ENCODE results near the gene ZNF865.
A peak's percentile ranks its signal among the peaks of the same experiment; 100 is the strongest.

ZNF865 gene

GRCh38 chr19:55576746-55577145 is 28.7 kb upstream of the ZNF865 start:
- CTCF ChIA-PET: no interaction called here

GRCh38 chr19:55578031-55578760 is 27.3 kb upstream of the ZNF865 start:
- TF ChIP-seq CTCF (IDR thresholded peaks at IDR 0.05; ENCODE audit: control extremely low read depth, extremely low read depth, low read depth, missing control alignments): no peak
- ChIA-PET POLR2A (interaction anchor here (0.5 kb wide), 1 partner anchor 1706 kb away, joined by 3 read pairs; no protein-coding TSS in a partner anchor), CTCF (interaction anchor here (0.7 kb wide), 1 partner anchor 54 kb away, joined by 3 read pairs; no protein-coding TSS in a partner anchor)
- no peak for DNase-seq (ENCODE audit: extremely low spot score)

More at GRCh38 chr19:55576746-55577145, 28.7 kb upstream of the ZNF865 start:
- no peak for TF ChIP-seq CTCF (IDR thresholded peaks at IDR 0.05; ENCODE audit: control extremely low read depth, extremely low read depth, low read depth, missing control alignments)
- no peak for DNase-seq (ENCODE audit: extremely low spot score)
- POLR2A ChIA-PET: no interaction called here

GRCh38 chr19:55578761-55579747 is 26.4 kb upstream of the ZNF865 start:
- no peak for TF ChIP-seq CTCF (IDR thresholded peaks at IDR 0.05; ENCODE audit: control extremely low read depth, extremely low read depth, low read depth, missing control alignments)
- POLR2A ChIA-PET: interaction anchor here (0.5 kb wide), 1 partner anchor 1705 kb away, joined by 3 read pairs; no protein-coding TSS in a partner anchor
- no peak for DNase-seq (ENCODE audit: extremely low spot score)
- CTCF ChIA-PET: no interaction called here

- POLR2A ChIA-PET: no interaction called here
- TF ChIP-seq CTCF (IDR thresholded peaks at IDR 0.05; ENCODE audit: control extremely low read depth, extremely low read depth, low read depth, missing control alignments): no peak
- CTCF ChIA-PET: interaction anchor here (0.6 kb wide), 1 partner anchor 75 kb away, joined by 3 read pairs; no protein-coding TSS in a partner anchor
- DNase-seq (ENCODE audit: extremely low spot score): peak; percentile 47
Observed at GRCh38 chr19:55579766-55580621, 25.5 kb upstream of the ZNF865 start.

- POLR2A ChIA-PET: no interaction called here
Observed at GRCh38 chr19:55580628-55581144, 24.8 kb upstream of the ZNF865 start, which contains the start of gene ZNF579. Gene ZNF579 (minus strand): TSS chr19:55580848. CDS start chr19:55579639, 1,209 bp downstream.

More at GRCh38 chr19:55580628-55581144, 24.8 kb upstream of the ZNF865 start, which contains the start of gene ZNF579:
- no peak for TF ChIP-seq CTCF (IDR thresholded peaks at IDR 0.05; ENCODE audit: control extremely low read depth, extremely low read depth, low read depth, missing control alignments)
- CTCF ChIA-PET: interaction anchor here (0.6 to 1.7 kb wide), 3 partner anchors 26 to 77 kb away, joined by 3 to 8 read pairs (median 6); partner anchors contain the start of gene ZNF865
- DNase-seq (ENCODE audit: extremely low spot score): peak; percentile 85
